NCI-H2029 (cell line): ENCODE data around the gene SUGCT.
"Not testable (repeated sequence)": the region's sequence is repeated elsewhere in the genome, so short reads cannot be mapped to it uniquely, and the experiment has no call there.

Experiments
- DNase-seq: peaks from one replicate; lab custom pipeline; 2025; lab: John Stamatoyannopoulos, UW

The SUGCT gene

DNA sequence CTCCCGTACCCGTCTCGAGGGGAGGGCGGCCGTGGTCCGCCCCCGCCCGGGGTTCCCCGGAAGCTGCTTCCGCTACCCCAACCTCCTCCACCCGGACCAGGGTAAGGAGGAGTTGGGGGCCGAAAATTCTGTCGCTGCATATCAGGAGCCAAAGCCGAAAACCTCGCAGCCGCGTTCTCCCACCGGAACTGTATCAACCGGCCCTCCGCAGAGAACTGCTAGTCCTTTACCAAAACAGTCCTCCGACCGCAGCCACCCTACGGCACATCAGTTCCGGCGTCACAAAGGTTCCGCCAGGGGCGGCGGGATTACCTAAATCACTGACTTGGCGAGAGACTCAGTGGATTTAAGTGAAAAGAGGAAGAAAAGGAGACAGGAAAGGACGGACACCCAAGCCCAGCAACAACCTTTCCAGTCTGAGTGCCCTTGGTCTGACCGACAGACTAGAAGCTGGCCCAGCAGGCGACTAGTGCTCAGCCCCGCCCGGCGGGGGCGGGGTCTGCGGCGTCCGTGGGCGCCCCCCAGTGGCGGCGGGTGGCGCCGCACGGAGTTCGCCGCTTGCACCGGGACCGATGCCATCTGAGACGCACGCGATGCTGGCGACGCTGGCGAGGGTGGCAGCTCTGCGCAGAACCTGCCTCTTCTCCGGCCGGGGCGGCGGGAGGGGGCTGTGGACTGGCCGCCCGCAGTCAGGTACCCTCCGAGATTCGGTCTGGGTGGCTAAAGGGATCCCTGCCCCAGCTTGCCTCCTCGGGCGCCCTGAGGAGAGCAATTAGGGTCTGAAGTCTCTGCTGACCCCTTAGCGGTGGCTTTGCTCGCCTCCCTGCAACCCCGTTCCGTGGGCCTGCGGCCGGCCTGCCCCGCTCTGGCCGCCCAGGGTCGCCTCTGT is at the start of gene SUGCT, which contains the start of gene MPLKIP:
Gene SUGCT, plus strand, starts transcription at position 578 of the 889 bp plus-strand sequence.
Gene MPLKIP, minus strand, starts transcription at position 195 of the 889 bp plus-strand sequence. Its CDS starts 55 bp downstream, at position 140.
- peak; percentile 68 for DNase-seq

DNA sequence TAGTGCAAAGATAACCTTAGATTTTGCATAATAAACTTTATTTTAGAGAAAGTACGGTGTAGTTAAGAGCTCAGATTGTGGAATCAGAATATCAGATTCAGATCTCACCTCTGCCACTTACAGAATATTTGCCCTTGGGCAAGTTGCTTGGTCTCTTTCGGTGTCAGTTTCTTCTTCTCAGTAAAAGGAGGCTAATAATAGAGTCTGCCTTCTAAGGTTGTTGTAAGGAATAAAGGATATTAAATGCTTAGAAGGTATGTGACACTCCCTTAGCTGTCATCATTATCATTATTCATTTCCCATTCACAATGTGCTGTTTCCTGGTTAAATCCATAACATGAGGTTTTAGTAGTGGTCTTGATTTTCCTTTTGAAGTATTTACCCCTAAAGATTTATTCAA is 42.6 kb upstream of the SUGCT start:
- no peak for DNase-seq

DNA sequence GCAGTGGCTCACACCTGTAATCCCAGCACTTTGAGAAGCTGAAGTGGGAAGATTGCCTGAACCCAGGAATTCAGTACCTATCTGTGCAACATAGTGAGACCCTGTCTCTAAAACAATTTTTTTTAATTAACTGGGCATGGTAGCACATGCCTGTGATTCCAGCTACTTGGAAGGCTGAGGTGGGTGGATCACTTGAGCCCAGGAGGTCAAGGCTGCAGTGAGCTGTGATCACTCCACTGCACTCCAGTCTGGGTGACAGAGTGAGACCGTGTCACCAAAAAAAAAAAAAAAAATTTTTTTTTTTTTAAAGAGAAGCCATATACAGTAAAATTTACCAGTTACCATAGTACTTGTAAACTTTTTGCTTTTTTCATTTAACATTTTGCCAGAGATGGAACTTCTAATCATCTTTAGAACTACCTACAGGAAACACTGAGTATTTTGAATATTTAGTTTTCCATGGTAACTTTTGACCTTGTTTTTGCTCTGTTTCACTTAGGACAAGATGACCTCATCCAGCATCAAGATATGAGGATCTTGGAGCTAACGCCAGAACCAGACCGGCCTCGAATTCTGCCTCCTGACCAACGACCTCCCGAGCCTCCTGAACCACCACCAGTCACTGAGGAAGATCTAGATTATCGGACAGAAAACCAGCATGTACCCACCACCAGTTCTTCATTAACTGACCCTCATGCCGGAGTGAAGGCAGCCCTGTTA is 41.0 kb upstream of the SUGCT start:
- DNase-seq, result no peak

DNA sequence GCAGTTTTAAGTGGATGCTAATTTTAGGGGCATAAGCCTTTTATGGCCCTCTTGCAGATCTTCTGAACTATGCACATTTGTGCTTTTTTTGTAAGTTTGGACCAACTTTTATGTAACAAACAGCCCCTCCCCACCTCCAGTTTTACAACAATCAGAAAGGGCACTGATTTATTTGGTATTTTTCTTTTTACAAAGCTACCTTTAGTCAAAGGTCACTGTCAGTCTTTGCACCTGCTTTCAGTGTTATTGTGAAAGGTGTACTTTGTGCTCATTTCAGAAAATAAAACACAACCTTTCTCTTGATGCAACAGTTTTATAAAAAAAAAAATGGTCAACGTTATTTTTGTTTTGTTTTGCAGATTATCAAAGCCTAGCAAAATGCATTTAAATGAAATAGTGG is 39.6 kb upstream of the SUGCT start:
- no peak for DNase-seq

DNA sequence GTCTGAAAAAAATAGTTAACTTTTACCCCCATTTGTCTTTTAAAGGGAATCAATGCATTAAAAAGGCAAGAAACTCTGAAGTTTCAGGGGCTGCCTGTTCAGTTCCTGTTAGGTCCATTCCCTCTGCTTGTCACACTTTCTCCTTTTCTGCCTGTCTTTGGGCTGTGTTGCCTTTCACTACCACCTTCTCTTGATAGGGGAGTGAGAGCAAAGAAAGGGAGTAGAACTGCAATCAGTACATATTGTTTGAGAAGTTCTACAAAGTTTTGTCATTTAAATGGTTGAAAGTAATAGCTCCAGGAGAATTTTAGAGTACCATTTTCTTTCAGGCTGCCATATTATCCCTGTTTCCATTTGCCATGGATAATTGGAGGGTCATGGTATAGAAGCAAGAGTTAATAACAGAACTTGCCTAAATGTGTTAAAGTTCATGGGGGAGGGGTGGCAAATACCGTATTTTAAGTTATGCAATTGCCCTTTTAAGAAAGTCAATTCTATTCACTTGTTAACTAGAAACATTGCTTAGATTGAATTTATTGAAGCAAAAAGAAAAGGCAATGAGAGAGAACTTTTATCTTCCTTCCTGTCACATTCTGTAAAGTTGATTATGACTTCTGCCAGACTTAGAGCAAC is 39.0 kb upstream of the SUGCT start:
- no peak for DNase-seq

DNA sequence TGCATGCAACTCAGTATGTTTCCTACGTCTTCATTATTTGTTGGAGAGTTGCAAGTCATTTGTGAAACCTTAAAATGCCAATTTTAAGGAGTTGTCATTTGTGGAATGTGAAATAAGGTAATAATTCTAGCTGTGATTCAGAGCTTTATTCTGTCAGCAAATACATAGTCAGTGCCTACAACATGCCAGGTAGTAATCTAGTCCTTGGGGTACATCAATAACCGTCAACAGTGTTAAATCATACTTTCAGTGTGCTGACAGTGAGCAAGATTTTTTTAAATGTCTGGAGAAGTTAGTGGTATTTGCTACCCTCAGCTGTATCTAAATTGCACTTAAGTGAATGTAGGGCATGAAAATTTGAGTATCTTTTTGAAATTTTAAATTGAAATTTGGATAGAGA is 37.1 kb upstream of the SUGCT start:
- no peak for DNase-seq

DNA sequence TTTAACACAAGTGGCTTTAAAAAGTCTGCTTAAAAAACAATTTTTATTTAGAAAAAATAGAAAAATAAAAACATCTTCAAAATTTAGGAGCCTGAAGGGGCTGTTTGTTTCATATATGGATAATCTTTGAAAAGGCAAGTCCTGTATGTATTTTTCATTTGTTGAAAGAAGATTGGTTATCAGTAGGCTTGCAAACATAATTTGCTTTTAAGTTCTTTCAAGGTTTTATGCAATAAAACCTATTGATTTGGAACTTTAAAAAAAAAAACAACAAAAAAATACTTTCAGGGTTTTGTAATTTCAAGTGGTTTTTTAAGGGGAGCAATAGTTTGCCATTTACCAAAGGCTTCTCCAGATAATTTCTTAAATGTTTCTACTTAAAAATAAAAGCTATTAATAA is 36.0 kb upstream of the SUGCT start:
- DNase-seq, result no peak

DNA sequence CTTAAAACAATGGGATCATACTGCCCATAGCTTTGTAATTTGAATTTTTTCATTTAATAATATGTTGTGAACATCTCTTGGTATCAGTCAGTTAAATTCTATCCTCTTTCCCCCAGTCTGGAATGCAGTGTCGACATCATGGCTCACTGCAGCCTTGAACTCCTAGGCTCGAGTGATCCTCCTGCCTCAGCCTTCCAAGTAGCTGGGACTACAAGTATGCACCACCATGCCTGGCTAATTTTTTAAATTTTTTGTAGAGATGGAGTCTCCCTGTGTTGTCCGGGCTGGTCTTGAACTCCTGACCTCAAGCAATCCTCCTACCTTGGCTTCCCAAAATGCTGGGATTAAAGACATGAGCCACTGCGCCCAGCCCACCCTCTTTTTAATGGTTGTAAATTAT is 35.0 kb upstream of the SUGCT start:
- no peak for DNase-seq

DNA sequence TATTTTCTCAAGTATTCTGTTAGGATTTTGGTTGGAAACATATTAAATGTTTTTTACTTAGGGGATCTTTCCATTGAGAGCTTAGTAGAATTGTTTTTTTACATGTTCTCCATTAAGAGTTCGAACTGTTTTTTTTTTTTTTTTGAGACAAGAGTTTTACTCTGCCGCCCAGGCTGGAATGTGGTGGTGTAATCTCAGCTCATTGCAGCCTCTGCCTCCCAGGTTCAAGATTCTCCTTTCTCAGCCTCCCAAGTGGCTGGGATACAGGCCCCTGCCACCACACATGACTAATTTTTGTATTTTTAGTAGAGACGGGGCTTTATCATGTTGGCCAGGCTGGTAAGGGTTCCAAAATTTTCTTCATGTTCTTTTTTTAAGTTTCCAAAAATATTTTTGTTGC is 33.6 kb upstream of the SUGCT start:
- DNase-seq, result no peak

DNA sequence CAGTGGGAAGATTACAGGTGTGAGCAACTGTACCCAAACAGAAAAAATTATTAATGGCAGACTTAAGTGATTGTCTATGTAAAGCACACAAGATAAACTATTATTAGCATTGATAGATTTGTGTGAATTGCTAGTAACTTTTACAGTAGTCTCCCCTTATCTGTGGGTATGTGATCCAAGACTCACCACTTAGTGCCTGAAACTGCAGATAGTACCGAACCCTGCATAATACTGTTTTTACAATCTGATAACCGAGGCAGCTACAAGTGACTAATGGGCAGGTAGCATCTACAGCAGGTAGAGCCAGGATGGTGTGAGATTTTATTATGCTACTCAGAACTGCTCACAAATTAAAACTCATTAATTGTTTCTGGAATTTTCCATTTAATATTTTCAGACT is 31.9 kb upstream of the SUGCT start:
- no peak for DNase-seq

DNA sequence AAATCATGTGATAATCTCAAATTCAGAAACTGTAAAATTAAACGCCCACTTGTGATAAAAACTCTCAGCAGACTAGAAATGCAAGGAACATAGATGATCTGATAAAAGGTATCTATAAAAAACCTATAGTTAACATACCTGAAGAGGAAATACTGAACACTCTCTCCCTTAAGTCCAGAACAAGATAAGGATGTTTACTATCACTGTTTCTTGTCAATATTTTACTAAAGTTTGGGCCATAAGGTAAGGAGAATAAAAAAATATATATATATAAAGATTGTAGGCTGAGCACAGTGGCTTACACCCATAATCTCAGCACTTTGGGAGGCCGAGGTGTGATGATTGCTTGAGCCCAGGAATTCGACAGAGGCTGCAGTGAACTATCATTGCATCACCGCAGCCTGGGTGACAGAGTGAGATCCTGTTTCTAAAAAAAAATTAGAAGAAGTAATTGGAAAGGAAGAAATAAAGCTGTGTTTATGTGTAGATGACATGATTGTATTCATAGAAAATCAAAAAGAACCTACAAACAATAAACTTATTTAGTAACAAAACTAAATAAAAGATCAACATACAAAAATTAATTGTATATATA is 28.8 kb upstream of the SUGCT start:
- DNase-seq, result no peak

DNA sequence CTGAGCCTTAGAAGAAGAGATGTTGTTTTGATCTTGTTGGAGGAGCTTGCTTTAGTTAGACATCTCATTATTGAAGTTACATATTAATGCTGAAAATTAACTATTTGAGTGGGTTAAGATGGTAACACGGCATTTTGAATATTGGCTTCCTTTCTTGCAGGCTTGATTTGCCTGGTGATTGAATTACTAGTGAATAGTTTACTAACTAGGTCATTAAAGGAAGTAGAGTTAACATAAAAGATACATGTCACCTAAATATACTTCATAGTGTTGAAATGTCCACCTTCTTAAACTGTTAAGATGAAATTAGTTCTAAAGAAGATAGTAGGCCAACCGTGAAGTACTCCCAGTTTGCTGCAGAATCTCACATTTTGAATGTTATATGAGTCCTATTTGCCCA is 18.9 kb upstream of the SUGCT start:
- DNase-seq, result no peak

DNA sequence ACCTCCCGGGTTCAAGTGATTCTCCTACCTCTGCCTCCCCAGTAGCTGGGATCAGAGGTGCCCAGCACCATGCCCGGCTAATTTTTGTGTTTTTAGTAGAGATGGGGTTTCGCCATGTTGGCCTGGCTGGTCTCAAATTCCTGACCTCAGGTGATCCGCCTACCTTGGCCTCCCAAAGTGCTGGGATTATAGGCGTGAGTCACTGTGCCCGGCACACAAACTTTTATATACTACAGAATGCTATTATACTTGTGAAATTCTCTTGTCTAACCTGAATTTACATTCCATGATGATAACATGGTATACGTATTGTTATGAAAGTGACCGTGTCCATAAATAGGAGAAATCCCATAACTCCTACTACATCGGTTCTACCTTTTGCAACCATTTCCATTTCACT is 17.6 kb upstream of the SUGCT start:
- not testable (repeated sequence) for DNase-seq

DNA sequence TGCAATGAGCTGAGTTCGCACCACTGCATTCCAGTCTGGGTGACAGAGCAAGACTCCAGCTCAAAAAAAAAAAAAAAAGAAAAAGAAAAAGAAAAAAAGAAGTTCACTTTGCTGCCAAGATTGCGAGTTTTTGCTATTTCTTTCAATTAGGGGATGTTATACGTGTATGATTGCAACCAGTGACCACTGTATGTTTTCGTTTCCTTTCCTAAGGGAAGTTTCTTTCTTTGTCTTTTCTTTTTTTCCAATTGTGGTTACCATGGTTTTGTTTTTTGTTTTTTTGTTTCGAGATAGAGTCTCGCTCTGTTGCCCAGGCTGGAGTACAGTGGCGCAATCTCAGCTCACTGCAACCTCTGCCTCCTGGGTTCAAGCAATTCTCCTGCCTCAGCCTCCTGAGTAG is 16.6 kb upstream of the SUGCT start:
- DNase-seq, result not testable (repeated sequence)

DNA sequence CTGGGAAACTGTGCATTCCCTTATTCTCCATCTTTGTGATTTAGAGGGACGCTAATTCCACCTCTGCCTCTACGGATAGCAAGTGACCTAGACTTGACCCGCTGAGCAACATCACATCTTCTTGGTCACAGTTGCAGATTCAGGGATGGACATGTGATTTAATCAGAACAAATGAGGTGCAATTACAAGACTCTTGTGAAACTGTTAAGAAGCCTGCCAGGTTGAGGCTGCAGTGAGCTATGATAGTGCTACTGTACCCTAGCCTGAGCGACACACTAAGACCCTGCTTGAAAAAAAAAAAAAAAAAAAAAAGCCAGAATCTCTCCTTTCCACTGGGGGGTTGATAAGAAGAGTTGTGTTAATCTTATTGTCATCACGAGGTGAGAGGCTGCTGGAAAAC is 14.8 kb upstream of the SUGCT start:
- no peak for DNase-seq

DNA sequence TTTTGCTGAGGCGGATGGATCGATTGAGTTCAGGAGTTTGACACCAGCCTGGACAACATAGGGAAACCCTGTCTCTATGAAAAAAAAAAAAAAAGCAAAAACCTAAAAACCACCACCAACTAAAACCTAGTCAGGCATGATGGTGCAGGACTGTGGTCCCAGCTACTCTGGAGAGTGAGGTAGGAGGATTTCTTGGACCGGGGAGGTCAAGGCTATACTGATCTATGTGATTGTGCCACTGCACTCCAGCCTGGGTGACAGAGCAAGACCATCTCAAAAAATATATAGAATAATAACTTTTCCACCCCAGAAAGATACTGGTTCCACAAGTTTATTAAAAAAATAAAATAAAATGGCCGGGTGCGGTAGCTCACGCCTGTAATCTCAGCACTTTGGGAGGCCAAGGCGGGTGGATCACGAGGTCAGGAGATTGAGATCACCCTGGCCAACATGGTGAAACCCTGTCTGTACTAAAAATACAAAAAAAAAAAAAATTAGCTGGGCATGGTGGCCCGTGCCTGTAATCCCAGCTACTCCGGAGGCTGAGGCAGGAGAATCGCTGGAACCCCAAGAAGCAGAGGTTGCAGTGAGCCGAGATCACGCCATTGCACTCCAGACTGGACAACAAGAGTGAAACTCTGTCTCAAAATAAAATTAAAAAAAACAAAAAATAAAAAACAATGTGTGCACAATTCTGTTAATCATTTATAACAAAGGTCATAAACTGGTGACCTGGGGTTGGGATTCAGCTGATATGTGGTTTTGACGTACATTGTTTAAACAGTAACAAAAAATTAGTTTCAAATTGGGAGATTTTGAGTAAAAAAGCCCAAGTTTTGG is 12.5 kb upstream of the SUGCT start:
- not testable (repeated sequence) for DNase-seq

DNA sequence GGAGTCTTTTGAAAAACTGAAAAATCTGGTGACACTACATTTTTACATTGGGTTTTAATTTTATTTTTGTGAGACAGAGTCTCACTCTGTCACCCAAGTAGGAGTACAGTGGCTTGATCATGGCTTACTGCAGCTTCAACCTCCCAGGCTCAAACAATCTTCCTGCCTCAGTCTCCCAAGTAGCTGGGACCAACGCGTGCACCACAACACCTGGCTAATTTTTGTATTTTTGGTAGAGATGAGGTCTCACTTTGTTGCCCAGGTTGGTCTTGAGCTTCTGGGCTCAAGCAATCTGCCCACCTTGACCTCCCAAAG is 11.9 kb upstream of the SUGCT start:
- no peak for DNase-seq

DNA sequence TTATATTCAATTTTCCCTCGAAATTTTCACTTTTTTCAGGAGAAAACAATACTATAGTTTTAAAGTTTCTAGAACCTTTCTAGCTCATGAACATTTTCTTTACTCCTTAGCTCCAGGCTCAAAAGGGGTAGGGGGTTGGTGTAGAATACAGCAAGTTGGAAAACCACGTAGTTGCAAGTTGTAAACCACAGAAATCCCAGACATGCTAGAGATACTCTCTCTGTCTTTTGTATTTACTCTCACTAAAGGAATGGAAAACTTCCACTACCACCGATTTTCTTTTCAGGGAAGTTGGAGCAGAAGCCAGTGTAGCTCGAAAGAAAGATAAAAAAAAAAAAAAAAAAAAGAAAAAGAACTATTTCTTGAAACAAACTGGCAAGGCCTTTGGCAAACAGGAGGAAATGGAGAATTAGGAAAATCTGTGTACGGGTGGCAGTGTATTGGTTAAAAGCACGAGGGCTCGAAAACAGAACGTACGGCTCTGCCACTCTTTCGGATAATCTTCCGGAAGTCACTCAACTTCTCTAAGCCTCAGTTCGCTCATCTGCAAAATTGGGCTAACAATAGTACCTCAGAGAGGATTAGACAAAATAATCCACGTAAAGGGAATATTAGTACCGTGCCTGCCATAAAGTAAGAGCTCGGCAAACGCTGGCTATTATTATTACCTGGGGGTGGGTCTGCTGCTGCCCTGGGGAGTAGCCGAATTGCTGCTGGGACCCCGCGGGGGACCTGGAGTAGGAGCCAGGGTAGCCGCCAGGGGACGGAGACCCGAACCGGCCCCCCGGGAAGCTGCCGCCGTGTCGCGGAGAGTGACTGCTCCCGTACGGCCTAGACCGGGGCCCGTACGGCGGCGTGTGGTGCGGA is 1.0 kb upstream of the SUGCT start:
- DNase-seq, result no peak

DNA sequence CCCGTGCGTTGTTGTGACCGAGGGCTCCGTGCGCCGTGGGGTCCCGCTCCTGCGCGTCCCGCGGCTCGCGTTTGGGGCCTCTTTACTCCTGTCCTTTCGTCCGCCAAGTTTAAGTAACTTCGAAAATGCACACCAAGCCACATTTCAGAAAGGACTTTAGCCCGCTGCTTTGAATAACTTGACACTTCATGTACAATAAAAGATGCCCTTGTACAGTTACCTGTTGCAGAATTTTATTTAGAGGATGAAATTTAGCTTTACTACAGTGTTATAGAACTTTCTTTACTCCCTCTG is 459 bp downstream of the SUGCT start:
- DNase-seq, result no peak

DNA sequence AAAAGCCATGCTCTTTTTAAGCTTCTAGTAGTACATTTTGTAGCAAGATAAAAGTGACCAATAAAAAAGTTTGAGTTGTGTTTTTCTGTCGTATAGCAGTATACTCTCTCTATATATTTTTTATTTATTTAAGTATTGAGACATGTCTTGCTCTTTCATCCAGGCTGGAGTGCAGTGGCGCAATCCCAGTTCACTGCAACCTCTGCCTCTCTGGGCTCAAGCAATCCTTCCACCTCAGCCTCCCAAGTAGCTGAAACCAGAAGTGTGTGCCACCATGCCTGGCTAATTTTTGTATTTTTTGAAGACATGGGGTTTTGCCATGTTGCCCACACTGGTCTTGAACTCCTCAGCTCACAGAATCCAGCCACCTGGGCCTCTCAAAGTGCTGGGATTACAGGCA is 2.8 kb downstream of the SUGCT start:
- DNase-seq, result no peak

DNA sequence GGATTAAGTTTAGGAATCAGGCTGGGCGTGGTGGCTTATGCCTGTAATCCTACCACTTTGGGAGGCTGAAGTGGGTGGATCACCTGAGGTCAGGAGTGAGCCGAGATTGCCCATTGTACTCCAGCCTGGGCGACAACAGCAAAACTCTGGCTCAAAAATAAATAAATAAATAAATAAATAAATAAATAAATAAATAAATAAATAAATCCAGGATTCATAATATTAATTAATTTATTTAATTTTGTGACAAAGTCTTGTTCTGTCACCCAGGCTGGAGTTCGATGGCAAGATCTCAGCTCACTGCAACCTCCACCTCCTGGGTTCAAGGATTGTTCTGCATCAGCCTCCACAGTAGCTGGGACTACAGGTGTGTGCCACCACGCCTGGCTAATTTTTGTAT is 4.2 kb downstream of the SUGCT start:
- no peak for DNase-seq
